Transverse colon (tissue), 4 donors: ENCODE measurements around the gene VEPH1. TPM values are rescaled to one million over a fixed set of nuclear protein-coding genes. Genes with fewer than 3 reads are reported as not detected.

ENCODE experiments used
- DNase-seq: peaks from one replicate; pipeline ENCODE4 v3.0.0-alpha.2; 2019
- H3K27ac ChIP-seq, 4 donors: fragments of 200-600 bp; sonication (generic); 2 replicates each; pipeline ENCODE4 v1.5.1; 2016 to 2018; ENCODE audit warnings: inconsistent platforms in 4 of 4
- H3K27me3 ChIP-seq: fragments of 200-600 bp; sonication (generic); 2 replicates; pipeline ENCODE4 v1.5.1; 2017; ENCODE audit warnings: inconsistent platforms
- H3K36me3 ChIP-seq, 4 donors: fragments of 200-600 bp; sonication (generic); 2 replicates each; pipeline ENCODE4 v1.5.1; 2017 to 2019; ENCODE audit warnings: inconsistent platforms in 4 of 4
- H3K4me1 ChIP-seq, 4 donors: fragments of 200-600 bp; sonication (generic); 2 replicates each; pipeline ENCODE4 v1.5.1; 2017 to 2020; ENCODE audit warnings: inconsistent platforms in 4 of 4
- H3K4me3 ChIP-seq, 4 donors: fragments of 200-600 bp; sonication (generic); 1 replicate in 1 of 4; 2 replicates in 3 of 4; pipeline versions ENCODE4 v1.5.1 to v1.6.1; 2017 to 2019; ENCODE audit warnings: inconsistent platforms in 4 of 4
- H3K9me3 ChIP-seq, 2 donors: fragments of 200-600 bp; sonication (generic); 2 replicates each; pipeline ENCODE4 v1.5.1; 2017 to 2019; ENCODE audit warnings: inconsistent platforms in 2 of 2
- EP300 ChIP-seq: sonication (generic); formaldehyde crosslinking; IDR thresholded peaks from one replicate; pipeline ENCODE4 v1.6.1; 2017; ENCODE audit warnings: antibody characterized with exemption, low read depth
- POLR2A ChIP-seq: fragments of 450-650 bp; IDR thresholded peaks from one replicate; pipeline ENCODE4 v1.6.1; 2016; ENCODE audit warnings: antibody characterized with exemption, mild to moderate bottlenecking, moderate library complexity
- POLR2AphosphoS5 ChIP-seq, 3 donors: sonication (generic); formaldehyde crosslinking; IDR thresholded peaks; one replicate each; pipeline ENCODE4 v1.6.1; 2016; ENCODE audit warnings: antibody characterized with exemption in 3 of 3
- WGBS, 2 donors: methylation state at CpG; one replicate each; pipeline ENCODE4 v1.1.5; 2018; ENCODE audit warnings: low coverage in 1 of 2; 5-methylcytosine and 5-hydroxymethylcytosine counted together
- in situ Hi-C, 4 donors: fragments of 200-750 bp; cut with MboI; loops; one replicate each; pipeline versions ENCODE4 v1.15.0 to v1.15.1; 2017; ENCODE audit warnings: low sequenced_read_pairs in 3 of 4, low pct_ligation_motif_present in 1 of 4, low pct_unique_long_range_greater_than_20kb in 1 of 4
- intact Hi-C: fragments of 100-400 bp; cut with DNase I; formaldehyde crosslinking; loops from one replicate; pipeline ENCODE4 v1.15.1; 2023; ENCODE audit warnings: low total_unique reads
- total RNA-seq, 4 donors: library from RNA; depleted of rRNA; stranded (reverse); fragments of >200 nt; gene quantifications; one replicate each; pipeline ENCODE4 v1.1.0, GENCODE V29; 2016
- TF ChIP-seq, protein P1 (sequence below), 5 experiments: fragments of 200-600 bp in 3 of 5; fragments of 450-650 bp in 2 of 5; sonication (generic) in 3 of 5; IDR thresholded peaks; 1 replicate in 2 of 5; 2 replicates in 3 of 5; pipeline ENCODE4 v1.5.1; 2016 to 2017; ENCODE audit warnings: antibody characterized with exemption in 5 of 5, inconsistent platforms in 3 of 5, mild to moderate bottlenecking in 2 of 5, moderate library complexity in 1 of 5

Gene VEPH1
- total RNA-seq, 4 donors from 2014 or later: 0.20 to 4.1 (median 0.90) TPM

DNA sequence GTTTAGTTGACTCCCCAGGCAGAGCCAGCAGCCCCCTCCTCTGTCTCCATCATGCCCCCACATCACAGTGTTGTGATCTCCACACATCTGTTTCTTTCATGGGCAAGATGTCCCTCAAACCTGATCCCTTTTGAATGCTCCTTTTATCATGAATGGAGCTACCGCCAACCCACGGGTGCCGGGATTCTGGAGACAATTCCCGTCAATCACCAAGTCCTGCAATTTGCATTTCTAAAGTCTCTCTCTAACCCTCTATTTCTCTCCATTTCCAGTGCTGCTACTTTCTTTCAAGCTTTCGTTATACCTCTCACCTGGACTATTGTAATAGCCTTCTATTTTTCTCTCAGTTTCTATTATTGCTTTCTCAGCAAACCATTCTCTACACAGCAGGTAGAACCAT, 253.6 kb downstream of the VEPH1 start:
- Histone ChIP-seq H3K4me1 (peaks cover 0 to 17% (median 2%) of the 10 kb centered on the region in 4 donors), H3K27me3 (no peaks in the 10 kb centered on the region), H3K4me3 (no peak overlapping the region), H3K9me3 (no peaks in the 10 kb centered on the region), H3K27ac (no peak overlapping the region), H3K36me3 (no peaks in the 10 kb centered on the region)
- DNase-seq: no peak
- TF ChIP-seq, protein P1, sequence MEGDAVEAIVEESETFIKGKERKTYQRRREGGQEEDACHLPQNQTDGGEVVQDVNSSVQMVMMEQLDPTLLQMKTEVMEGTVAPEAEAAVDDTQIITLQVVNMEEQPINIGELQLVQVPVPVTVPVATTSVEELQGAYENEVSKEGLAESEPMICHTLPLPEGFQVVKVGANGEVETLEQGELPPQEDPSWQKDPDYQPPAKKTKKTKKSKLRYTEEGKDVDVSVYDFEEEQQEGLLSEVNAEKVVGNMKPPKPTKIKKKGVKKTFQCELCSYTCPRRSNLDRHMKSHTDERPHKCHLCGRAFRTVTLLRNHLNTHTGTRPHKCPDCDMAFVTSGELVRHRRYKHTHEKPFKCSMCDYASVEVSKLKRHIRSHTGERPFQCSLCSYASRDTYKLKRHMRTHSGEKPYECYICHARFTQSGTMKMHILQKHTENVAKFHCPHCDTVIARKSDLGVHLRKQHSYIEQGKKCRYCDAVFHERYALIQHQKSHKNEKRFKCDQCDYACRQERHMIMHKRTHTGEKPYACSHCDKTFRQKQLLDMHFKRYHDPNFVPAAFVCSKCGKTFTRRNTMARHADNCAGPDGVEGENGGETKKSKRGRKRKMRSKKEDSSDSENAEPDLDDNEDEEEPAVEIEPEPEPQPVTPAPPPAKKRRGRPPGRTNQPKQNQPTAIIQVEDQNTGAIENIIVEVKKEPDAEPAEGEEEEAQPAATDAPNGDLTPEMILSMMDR (IDR thresholded peaks at IDR 0.05): no peak
- TF ChIP-seq POLR2AphosphoS5 (IDR thresholded peaks at IDR 0.05) (no peak), EP300 (no peak), POLR2A (no peak)
- in situ Hi-C loops (no loop called here), intact Hi-C loops (no loop called here)
- 94 to 99% methylated on average over 2 to 5 of the region's 5 CpGs for WGBS, 2 donors

DNA sequence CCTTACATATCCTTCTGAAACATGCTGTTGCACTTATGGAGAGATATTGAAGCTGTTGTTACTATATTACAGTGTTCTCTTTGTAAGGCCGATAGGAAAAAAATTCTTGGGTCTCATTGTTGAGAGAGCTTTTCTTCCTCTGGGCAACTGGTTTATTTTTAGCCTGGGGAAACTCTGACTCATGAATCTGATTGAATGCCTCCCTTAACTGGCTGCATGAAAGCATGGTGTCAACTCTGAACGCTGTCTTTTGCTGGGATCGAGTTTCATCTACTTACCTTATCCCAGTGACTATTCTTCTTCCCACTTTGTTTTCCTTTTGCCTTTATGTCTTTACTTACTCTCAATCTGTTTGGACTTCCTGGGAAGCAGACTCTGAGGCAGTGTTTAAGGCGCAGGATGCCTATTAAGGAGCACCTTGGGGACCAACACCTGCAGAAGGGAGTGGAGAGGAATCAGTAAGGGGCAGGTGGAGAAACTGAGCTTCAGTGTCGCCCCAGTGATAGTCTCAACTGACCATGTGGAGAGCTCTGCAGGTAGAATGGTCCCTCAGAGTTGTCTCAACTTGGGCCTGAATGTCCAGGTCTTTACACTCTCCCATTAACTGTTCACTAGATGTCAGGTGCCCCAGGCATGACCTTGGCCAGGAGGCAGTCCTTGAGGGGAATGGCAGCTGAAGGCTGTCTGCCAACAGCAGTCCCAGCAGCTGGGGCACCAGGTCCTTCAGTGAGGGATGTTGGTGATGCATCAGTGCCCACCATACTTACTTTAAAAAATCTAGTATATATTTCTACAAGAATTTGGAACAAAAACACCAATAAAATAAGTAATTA, 254.4 kb downstream of the VEPH1 start:
- H3K9me3 ChIP-seq: no peaks in the 10 kb centered on the region
- peak overlapping the region; percentile 21 to 66 (median 41) for H3K27ac ChIP-seq
- peaks cover 0 to 17% (median 2%) of the 10 kb centered on the region in 4 donors for H3K4me1 ChIP-seq
- intact Hi-C loops (no loop called here), in situ Hi-C loops (no loop called here)
- WGBS, 2 donors: 66 to 84% methylated on average over 5 of the region's 5 CpGs
- no peaks in the 10 kb centered on the region for H3K36me3 ChIP-seq
- no peak for DNase-seq
- peak in 2 of 3 donors; percentile 24 to 45 for TF ChIP-seq POLR2AphosphoS5 (IDR thresholded peaks at IDR 0.05)
- TF ChIP-seq, protein P1 (IDR thresholded peaks at IDR 0.05): no peak
- no peak overlapping the region for H3K4me3 ChIP-seq
- no peaks in the 10 kb centered on the region for H3K27me3 ChIP-seq

DNA sequence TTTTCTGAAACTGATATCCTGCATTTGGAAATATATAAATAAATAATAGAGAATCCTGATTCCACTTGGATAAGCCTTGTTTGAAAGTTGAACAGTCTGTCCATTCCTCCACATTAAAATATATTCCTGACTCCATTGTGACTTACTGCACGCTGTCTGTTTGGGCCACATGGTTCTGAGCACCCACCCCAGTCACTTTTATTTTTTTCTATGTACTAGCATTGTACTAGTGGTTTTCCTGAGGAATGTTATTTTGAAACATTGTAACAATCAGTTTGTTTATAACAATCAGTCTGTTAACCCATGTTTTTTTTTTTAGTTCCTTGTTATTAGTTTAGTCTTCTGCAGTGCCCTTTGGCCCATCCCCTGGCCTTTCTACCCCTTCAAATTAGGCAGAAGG, 255.8 kb downstream of the VEPH1 start:
- H3K27ac ChIP-seq: peak overlapping the region in 2 of 4 donors; percentile 47 to 57
- H3K4me1 ChIP-seq: peaks cover 0 to 17% (median 2%) of the 10 kb centered on the region in 4 donors
- WGBS, 2 donors: 60 to 84% methylated on average over 1 of the region's 1 CpG
- intact Hi-C loops: no loop called here
- TF ChIP-seq, protein P1 (IDR thresholded peaks at IDR 0.05): no peak
- TF ChIP-seq POLR2AphosphoS5 (IDR thresholded peaks at IDR 0.05): no peak
- TF ChIP-seq POLR2A: no peak
- TF ChIP-seq EP300: no peak
- no peaks in the 10 kb centered on the region for H3K9me3 ChIP-seq
- H3K27me3 ChIP-seq: no peaks in the 10 kb centered on the region
- no peak overlapping the region for H3K4me3 ChIP-seq
- no peak for DNase-seq
- H3K36me3 ChIP-seq: no peaks in the 10 kb centered on the region
- in situ Hi-C loops: no loop called here

DNA sequence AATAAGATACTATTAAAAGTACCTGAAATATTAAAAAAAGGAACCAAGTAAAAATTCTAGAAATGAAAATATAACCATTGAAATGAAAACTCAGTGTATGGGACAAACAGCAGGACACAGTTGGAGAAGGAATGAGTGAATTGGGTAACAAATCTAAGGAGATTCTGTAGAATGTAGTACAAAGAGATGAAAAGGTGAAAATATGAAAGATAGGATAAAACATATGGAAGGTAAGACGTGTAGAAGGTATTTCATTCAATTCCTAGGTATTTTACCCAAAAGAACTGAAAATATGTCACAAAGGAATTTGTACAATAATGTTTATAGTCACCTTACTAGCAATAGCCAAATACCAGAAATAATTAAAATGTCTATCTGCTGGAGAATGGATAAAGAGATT, 260.4 kb downstream of the VEPH1 start:
- H3K27me3 ChIP-seq: no peaks in the 10 kb centered on the region
- in situ Hi-C loops: no loop called here
- TF ChIP-seq, protein P1 (IDR thresholded peaks at IDR 0.05): no peak
- TF ChIP-seq POLR2A: no peak
- TF ChIP-seq EP300: no peak
- no peak for TF ChIP-seq POLR2AphosphoS5 (IDR thresholded peaks at IDR 0.05)
- H3K27ac ChIP-seq: no peak overlapping the region
- no peaks in the 10 kb centered on the region for H3K9me3 ChIP-seq
- 87 to 92% methylated on average over 1 of the region's 1 CpG for WGBS, 2 donors
- H3K4me1 ChIP-seq: peaks cover 0 to 5% (median under 1%) of the 10 kb centered on the region in 4 donors
- intact Hi-C loops: no loop called here
- no peaks in the 10 kb centered on the region for H3K36me3 ChIP-seq
- H3K4me3 ChIP-seq: no peak overlapping the region
- no peak for DNase-seq
